PC-3 (cell line): ENCODE results near the gene NKD1. TPM values are rescaled to one million over a fixed set of nuclear protein-coding genes. Genes with fewer than 3 reads are reported as not detected.

Experiments
- ATAC-seq: fragments of 200-7000 bp; cut with Tn5 transposase; 2 replicates; pipeline ENCODE4 v1.9.1; 2020; ENCODE audit warnings: mild to moderate bottlenecking, moderate library complexity
- BruUV-seq: library from RNA; stranded (reverse); fragments of 400-500 nt; replicated peaks from 2 replicates; lab custom pipeline; 2021; lab: Mats Ljungman, UMichigan
- CTCF ChIA-PET: fragments of 300-600 bp; sonication (Branson Sonifier 250); formaldehyde crosslinking; loops from one replicate; lab custom pipeline; 2022; ENCODE audit warnings: antibody characterized with exemption; lab: Charles Lee
- POLR2A ChIA-PET: fragments of 300-600 bp; sonication (Branson Sonifier 250); formaldehyde crosslinking; loops from one replicate; lab custom pipeline; 2022; ENCODE audit warnings: antibody characterized with exemption; ENCODE audit not compliant: unreplicated experiment; lab: Charles Lee
- DNase-seq: peaks from one replicate; pipeline ENCODE4 v3.0.0-alpha.2; 2015
- H2AFZ ChIP-seq: fragments of 300-600 bp; sonication (generic); 2 replicates; pipeline ENCODE4 v1.6.0; 2016; ENCODE audit warnings: antibody characterized with exemption, low read length
- H3F3A ChIP-seq: fragments of 300-600 bp; sonication (generic); one replicate; pipeline ENCODE4 v1.6.0; 2017; ENCODE audit warnings: antibody characterized with exemption, low read length, control low read depth, mild to moderate bottlenecking; ENCODE audit not compliant: unreplicated experiment
- H3K27ac ChIP-seq: fragments of 300-600 bp; sonication (generic); 2 replicates; pipeline ENCODE4 v1.5.1; 2016; ENCODE audit warnings: mild to moderate bottlenecking, low read length
- H3K27me3 ChIP-seq: fragments of 300-600 bp; sonication (generic); 2 replicates; pipeline ENCODE4 v1.6.1; 2016; ENCODE audit warnings: low read length, mixed read lengths
- H3K36me3 ChIP-seq: fragments of 300-600 bp; sonication (generic); 2 replicates; pipeline ENCODE4 v1.6.1; 2016; ENCODE audit warnings: low read depth, mixed run types, low read length, mixed read lengths
- H3K4me1 ChIP-seq: fragments of 300-600 bp; sonication (generic); 2 replicates; pipeline ENCODE4 v1.5.1; 2016; ENCODE audit warnings: low read length; ENCODE audit not compliant: insufficient read depth
- H3K4me2 ChIP-seq: fragments of 300-600 bp; sonication (generic); 2 replicates; pipeline ENCODE4 v1.6.0; 2016; ENCODE audit warnings: low read length
- H3K4me3 ChIP-seq: fragments of 300-600 bp; sonication (generic); 2 replicates; pipeline ENCODE4 v1.5.1; 2016; ENCODE audit warnings: mild to moderate bottlenecking, low read length, mixed read lengths
- H3K79me2 ChIP-seq: fragments of 300-600 bp; sonication (generic); 2 replicates; pipeline ENCODE4 v1.6.1; 2017; ENCODE audit warnings: low read length, mixed read lengths
- H3K9ac ChIP-seq: fragments of 300-600 bp; sonication (generic); 2 replicates; pipeline ENCODE4 v1.6.0; 2016; ENCODE audit warnings: mild to moderate bottlenecking, low read length
- H3K9me2 ChIP-seq: fragments of 300-600 bp; sonication (generic); replicated peaks from 2 replicates; pipeline ENCODE4 v1.6.1; 2016; ENCODE audit warnings: mixed run types, low read length, mixed read lengths
- H3K9me3 ChIP-seq: fragments of 300-600 bp; sonication (generic); 2 replicates; pipeline ENCODE4 v1.6.1; 2016; ENCODE audit warnings: low read length, mixed read lengths
- H4K20me1 ChIP-seq: fragments of 300-600 bp; sonication (generic); 2 replicates; pipeline ENCODE4 v1.6.1; 2016; ENCODE audit warnings: low read length, mixed read lengths
- CTCF ChIP-seq: fragments of 300-600 bp; sonication (generic); conservative IDR thresholded peaks from 2 replicates; pipeline ENCODE4 v1.5.1; 2017; ENCODE audit warnings: antibody characterized with exemption, low read depth, mild to moderate bottlenecking, low read length
- EZH2 ChIP-seq: fragments of 300-600 bp; sonication (generic); IDR thresholded peaks from one replicate; pipeline ENCODE4 v1.6.1; 2017; ENCODE audit warnings: antibody characterized with exemption, mild to moderate bottlenecking, low read length; ENCODE audit not compliant: unreplicated experiment
- EZH2phosphoT487 ChIP-seq: fragments of 300-600 bp; sonication (generic); IDR thresholded peaks from 2 replicates; pipeline ENCODE4 v1.6.1; 2018; ENCODE audit warnings: mild to moderate bottlenecking, antibody characterized with exemption, low read length, borderline replicate concordance
- intact Hi-C: fragments of 100-400 bp; cut with micrococcal nuclease; formaldehyde crosslinking; loops from 2 replicates; pipeline ENCODE4 v1.9.0; 2023
- total RNA-seq: library from RNA; depleted of rRNA; stranded (reverse); fragments of >200 nt; gene quantifications from 2 replicates; pipeline ENCODE4 v1.2.3, GENCODE V29; 2014

Gene NKD1
- total RNA-seq, 1 experiment from 2014 or later, result 0.07 TPM

- H3K27me3 ChIP-seq, result no peaks in the 10 kb centered on the region
- ChIA-PET POLR2A (no interaction called here), CTCF (interaction anchor here (0.9 to 3.1 kb wide), 2 partner anchors 74 to 139 kb away, joined by 3 to 21 read pairs; partner anchors contain the start of gene CYLD)
- no peaks in the 10 kb centered on the region for H4K20me1 ChIP-seq
- DNase-seq (no peak), ATAC-seq (no peak)
- intact Hi-C loops, result loop anchor here (5.0 to 10.0 kb wide), 2 partner anchors 80 to 293 kb away; no protein-coding TSS in a partner anchor
- no peak overlapping the region for H3K27ac ChIP-seq
- H3K9me2 ChIP-seq, result no peaks in the 10 kb centered on the region
- H3K4me2 ChIP-seq, result no peak overlapping the region
- 0 out of 2 replicates have a peak overlapping the region, but pooled peaks have one; percentile 13 for H2AFZ ChIP-seq
- no peak overlapping the region for H3K9ac ChIP-seq
- no peak overlapping the region for H3K4me3 ChIP-seq
- BruUV-seq, result no TSS peak
- no peaks in the 10 kb centered on the region for H3K9me3 ChIP-seq
- no peaks in the 10 kb centered on the region for H3K4me1 ChIP-seq
- no peaks in the 10 kb centered on the region for H3F3A ChIP-seq
- H3K79me2 ChIP-seq, result no peaks in the 10 kb centered on the region
- no peak for TF ChIP-seq EZH2phosphoT487
- H3K36me3 ChIP-seq, result no peaks in the 10 kb centered on the region
These were observed 119.5 kb downstream of the NKD1 start for GRCh38 chr16:50667497-50668367.

DNA sequence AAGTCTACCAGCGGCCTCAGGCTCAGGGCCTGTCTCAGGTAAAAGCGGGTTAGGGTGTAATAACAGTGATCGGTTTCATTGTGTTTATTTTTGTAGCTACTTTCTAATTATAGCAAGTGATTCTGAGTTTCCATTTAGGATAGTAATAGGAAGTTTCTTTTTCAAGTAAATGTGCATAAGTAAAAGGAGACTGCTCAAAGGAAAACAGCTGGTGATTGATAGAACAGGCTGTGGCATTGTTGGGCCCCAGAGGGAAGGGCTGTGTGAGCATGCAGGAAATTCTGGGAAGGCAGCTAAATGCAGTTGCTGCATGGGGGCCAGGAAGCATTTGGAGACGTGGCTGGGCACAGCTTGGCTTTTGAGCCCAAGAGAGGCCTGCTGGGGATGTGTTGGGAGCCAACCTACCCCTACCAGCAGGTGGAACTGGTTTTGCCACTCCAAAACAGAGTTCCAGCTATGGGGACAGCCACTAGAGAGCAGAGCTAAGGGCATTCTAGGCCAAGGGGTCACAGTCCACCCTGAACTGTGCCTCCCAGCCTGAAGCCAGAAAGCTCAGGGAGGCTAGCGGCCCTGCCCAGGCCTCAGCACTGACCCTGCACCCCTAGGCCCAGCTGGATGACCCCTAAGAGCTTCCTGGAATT is 120.3 kb downstream of the NKD1 start:
- no TSS peak for BruUV-seq
- ATAC-seq (no peak), DNase-seq (peak; percentile 11)
- CTCF ChIA-PET, result interaction anchor here (3.1 kb wide), 1 partner anchor 138 kb away, joined by 21 read pairs; no protein-coding TSS in a partner anchor
- H3K36me3 ChIP-seq, result no peaks in the 10 kb centered on the region
- H3K9me3 ChIP-seq, result no peaks in the 10 kb centered on the region
- no peaks in the 10 kb centered on the region for H4K20me1 ChIP-seq
- H3K9ac ChIP-seq, result no peak overlapping the region
- intact Hi-C loops, result loop anchor here (5.0 to 10.0 kb wide), 2 partner anchors 79 to 294 kb away; no protein-coding TSS in a partner anchor
- TF ChIP-seq CTCF, result no peak
- TF ChIP-seq EZH2phosphoT487, result no peak
- TF ChIP-seq EZH2, result no peak
- H3K4me3 ChIP-seq, result no peak overlapping the region
- H3K9me2 ChIP-seq, result no peaks in the 10 kb centered on the region
- no peaks in the 10 kb centered on the region for H3F3A ChIP-seq
- POLR2A ChIA-PET, result no interaction called here
- H3K79me2 ChIP-seq, result no peaks in the 10 kb centered on the region
- H3K27ac ChIP-seq, result no peak overlapping the region
- H3K4me2 ChIP-seq, result no peak overlapping the region
- H3K27me3 ChIP-seq, result no peaks in the 10 kb centered on the region
- H2AFZ ChIP-seq, result no peak overlapping the region
- no peaks in the 10 kb centered on the region for H3K4me1 ChIP-seq

DNA sequence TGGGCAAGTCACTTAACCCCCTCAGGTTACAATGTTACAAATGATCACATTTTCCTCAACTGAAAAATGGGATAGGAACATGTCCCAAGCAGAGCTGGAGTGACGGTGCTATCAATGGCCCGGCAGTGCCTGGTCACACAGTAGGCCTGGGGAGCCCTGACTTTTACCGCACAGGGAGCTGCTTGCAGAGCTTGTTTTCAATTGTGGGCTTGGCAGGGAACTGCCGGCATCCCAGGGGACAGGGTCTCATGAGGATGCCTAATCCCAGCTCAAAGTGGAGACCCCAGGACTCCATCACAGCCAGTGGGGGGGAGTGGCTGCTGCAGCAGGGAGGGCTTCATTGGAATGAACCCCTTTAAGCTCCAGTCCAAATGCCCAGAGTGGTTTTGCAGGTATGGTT is 121.5 kb downstream of the NKD1 start:
- Histone ChIP-seq H3K9me3 (no peaks in the 10 kb centered on the region), H3K9me2 (no peaks in the 10 kb centered on the region), H3K9ac (no peak overlapping the region), H3K79me2 (no peaks in the 10 kb centered on the region), H3K4me1 (no peaks in the 10 kb centered on the region), H4K20me1 (no peaks in the 10 kb centered on the region), H3K4me2 (no peak overlapping the region), H3K27ac (no peak overlapping the region), H2AFZ (no peak overlapping the region), H3F3A (no peaks in the 10 kb centered on the region), H3K36me3 (no peaks in the 10 kb centered on the region), H3K27me3 (no peaks in the 10 kb centered on the region), H3K4me3 (no peak overlapping the region)
- TF ChIP-seq CTCF, result no peak
- TF ChIP-seq EZH2phosphoT487, result no peak
- TF ChIP-seq EZH2, result no peak
- DNase-seq (no peak), ATAC-seq (no peak)
- CTCF ChIA-PET, result no interaction called here
- POLR2A ChIA-PET, result no interaction called here
- no TSS peak for BruUV-seq
- intact Hi-C loops, result loop anchor here (5.0 to 10.0 kb wide), 2 partner anchors 78 to 295 kb away; no protein-coding TSS in a partner anchor
